Breast epithelium (tissue), 4 donors: ENCODE results near the gene FAM9B. TPM values are rescaled to one million over a fixed set of nuclear protein-coding genes. Genes with fewer than 3 reads are reported as not detected.

Experiments
- DNase-seq, 2 donors: peaks; one replicate each; pipeline ENCODE4 v3.0.0-alpha.2; 2019; ENCODE audit warnings: low spot score in 2 of 2
- H3K27ac ChIP-seq, 2 donors: fragments of 200-600 bp; sonication (generic) in 1 of 2; one replicate each; pipeline ENCODE4 v1.5.1; 2016 to 2019; ENCODE audit warnings: mild to moderate bottlenecking in 1 of 2
- H3K27me3 ChIP-seq, 2 donors: fragments of 200-600 bp; sonication (generic) in 1 of 2; one replicate each; pipeline versions ENCODE4 v1.5.1 to v1.6.0; 2017 to 2019; ENCODE audit warnings: control low read depth in 1 of 2, mild to moderate bottlenecking in 1 of 2
- H3K36me3 ChIP-seq: fragments of 200-600 bp; one replicate; pipeline ENCODE4 v1.5.1; 2019
- H3K4me1 ChIP-seq, 2 donors: fragments of 200-600 bp; sonication (generic); one replicate each; pipeline ENCODE4 v1.5.1; 2016 to 2019; ENCODE audit warnings: control low read depth in 1 of 2
- H3K4me3 ChIP-seq, 3 donors: fragments of 200-600 bp; sonication (generic); 1 replicate in 2 of 3; 2 replicates in 1 of 3; pipeline ENCODE4 v1.5.1; 2016 to 2019; ENCODE audit warnings: mild to moderate bottlenecking in 3 of 3, moderate library complexity in 2 of 3
- H3K9me3 ChIP-seq, 2 donors: fragments of 200-600 bp; sonication (generic) in 1 of 2; one replicate each; pipeline ENCODE4 v1.5.1; 2016 to 2019; ENCODE audit warnings: control low read depth in 1 of 2
- CTCF ChIP-seq, 3 donors: fragments of 450-650 bp; IDR thresholded peaks; one replicate each; pipeline ENCODE4 v1.5.1; 2016 to 2017; ENCODE audit warnings: antibody characterized with exemption in 3 of 3, mild to moderate bottlenecking in 3 of 3, moderate library complexity in 3 of 3
- POLR2A ChIP-seq: fragments of 450-650 bp; IDR thresholded peaks from one replicate; pipeline ENCODE4 v1.6.1; 2016; ENCODE audit warnings: antibody characterized with exemption, mild to moderate bottlenecking, moderate library complexity
- POLR2AphosphoS5 ChIP-seq, 3 donors: sonication (generic); formaldehyde crosslinking; IDR thresholded peaks; one replicate each; pipeline ENCODE4 v1.6.1; 2017; ENCODE audit warnings: antibody characterized with exemption in 3 of 3
- intact Hi-C: fragments of 100-400 bp; cut with DNase I; formaldehyde crosslinking; loops from one replicate; pipeline ENCODE4 v1.15.1; 2023; ENCODE audit warnings: low total_unique reads
- total RNA-seq, 3 donors: library from RNA; depleted of rRNA; stranded (reverse); fragments of >200 nt; gene quantifications; one replicate each; pipeline ENCODE4 v1.1.0, GENCODE V29; 2016

The FAM9B gene
- total RNA-seq, 3 donors from 2014 or later: not detected

GRCh38 chrX:9069573-9069972, 35.6 kb upstream of the FAM9B start:
- no peak for DNase-seq
- intact Hi-C loops: no loop called here
- H3K27me3 ChIP-seq: peaks cover 0 to 9% of the 10 kb centered on the region in 2 donors

DNA sequence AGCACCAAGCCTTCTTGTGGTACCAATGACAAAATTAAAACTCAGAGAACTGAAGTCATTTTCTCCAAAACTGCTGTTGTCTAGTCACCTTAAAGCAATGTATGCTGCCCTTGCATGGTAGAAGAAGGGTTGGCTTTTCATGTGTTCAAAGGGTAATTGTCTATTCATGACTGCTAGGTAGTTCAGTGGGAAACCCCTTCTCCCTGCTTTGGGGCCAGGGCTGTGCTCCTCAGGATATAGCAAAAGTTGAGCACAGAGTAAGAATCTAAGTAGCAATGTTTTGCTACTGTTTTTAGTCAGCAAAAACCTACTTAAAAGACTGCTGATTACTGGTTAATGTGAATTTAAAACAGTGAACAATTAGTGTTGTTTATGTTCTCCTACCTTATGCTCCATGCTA, 30.8 kb upstream of the FAM9B start:
- no peaks in the 10 kb centered on the region for H3K36me3 ChIP-seq
- intact Hi-C loops: no loop called here
- DNase-seq: no peak
- TF ChIP-seq POLR2A (no peak), CTCF (IDR thresholded peaks at IDR 0.05) (no peak), POLR2AphosphoS5 (IDR thresholded peaks at IDR 0.05) (no peak)
- no peak overlapping the region for H3K4me3 ChIP-seq
- H3K27me3 ChIP-seq: peaks cover 0 to 13% of the 10 kb centered on the region in 2 donors
- no peaks in the 10 kb centered on the region for H3K4me1 ChIP-seq
- no peak overlapping the region for H3K27ac ChIP-seq
- no peaks in the 10 kb centered on the region for H3K9me3 ChIP-seq

More at GRCh38 chrX:9069573-9069972, 35.6 kb upstream of the FAM9B start:
- Histone ChIP-seq H3K9me3 (no peaks in the 10 kb centered on the region), H3K4me1 (no peaks in the 10 kb centered on the region), H3K4me3 (no peak overlapping the region), H3K27ac (no peak overlapping the region), H3K36me3 (no peaks in the 10 kb centered on the region)
- no peak for TF ChIP-seq CTCF (IDR thresholded peaks at IDR 0.05)
- TF ChIP-seq POLR2AphosphoS5 (IDR thresholded peaks at IDR 0.05): no peak
- TF ChIP-seq POLR2A: no peak

GRCh38 chrX:9062641-9063040, 28.7 kb upstream of the FAM9B start:
- Histone ChIP-seq H3K9me3 (no peaks in the 10 kb centered on the region), H3K4me3 (no peak overlapping the region), H3K36me3 (no peaks in the 10 kb centered on the region), H3K4me1 (no peaks in the 10 kb centered on the region), H3K27me3 (peaks cover 0 to 14% of the 10 kb centered on the region in 2 donors), H3K27ac (no peak overlapping the region)
- TF ChIP-seq POLR2AphosphoS5 (IDR thresholded peaks at IDR 0.05) (no peak), POLR2A (no peak), CTCF (IDR thresholded peaks at IDR 0.05) (no peak)
- intact Hi-C loops: no loop called here
- DNase-seq: no peak

GRCh38 chrX:9055354-9055753, 21.4 kb upstream of the FAM9B start:
- Histone ChIP-seq H3K27ac (no peak overlapping the region), H3K4me1 (no peaks in the 10 kb centered on the region), H3K4me3 (no peak overlapping the region), H3K9me3 (no peaks in the 10 kb centered on the region), H3K36me3 (no peaks in the 10 kb centered on the region), H3K27me3 (peaks cover 0 to 13% of the 10 kb centered on the region in 2 donors)
- intact Hi-C loops: loop anchor here (5.0 kb wide), 1 partner anchor 267 kb away; no protein-coding TSS in a partner anchor
- no peak for TF ChIP-seq POLR2AphosphoS5 (IDR thresholded peaks at IDR 0.05)
- no peak for DNase-seq

DNA sequence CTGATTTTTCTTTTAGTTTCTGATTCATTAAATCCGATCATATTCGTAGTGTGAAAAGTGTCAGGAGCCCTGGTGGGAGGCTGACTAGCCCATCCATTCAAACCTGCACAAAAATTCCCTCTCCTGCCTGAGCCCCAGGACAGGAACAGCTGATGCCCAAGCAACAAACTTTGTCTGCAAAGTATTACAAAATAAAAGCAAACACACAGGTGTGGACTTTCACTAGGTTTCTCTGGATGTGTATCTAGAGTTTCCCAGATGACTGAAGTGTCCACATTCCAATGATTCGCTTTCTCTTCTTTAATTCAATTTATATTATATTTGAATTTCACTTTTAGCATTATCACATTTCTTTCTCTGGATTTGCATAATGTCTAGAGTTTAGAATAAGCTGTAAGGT, 18.2 kb upstream of the FAM9B start:
- DNase-seq: no peak
- Histone ChIP-seq H3K9me3 (no peaks in the 10 kb centered on the region), H3K36me3 (no peaks in the 10 kb centered on the region), H3K27ac (no peak overlapping the region), H3K27me3 (peaks cover 0 to 9% of the 10 kb centered on the region in 2 donors), H3K4me1 (no peaks in the 10 kb centered on the region), H3K4me3 (no peak overlapping the region)
- TF ChIP-seq POLR2AphosphoS5 (IDR thresholded peaks at IDR 0.05) (no peak), POLR2A (no peak), CTCF (IDR thresholded peaks at IDR 0.05) (no peak)
- intact Hi-C loops: no loop called here

GRCh38 chrX:9050331-9050730, 16.4 kb upstream of the FAM9B start:
- intact Hi-C loops: no loop called here
- Histone ChIP-seq H3K27ac (no peak overlapping the region), H3K4me1 (no peaks in the 10 kb centered on the region), H3K27me3 (peaks cover 0 to 5% of the 10 kb centered on the region in 2 donors), H3K9me3 (no peaks in the 10 kb centered on the region), H3K4me3 (no peak overlapping the region), H3K36me3 (no peaks in the 10 kb centered on the region)
- TF ChIP-seq POLR2AphosphoS5 (IDR thresholded peaks at IDR 0.05) (no peak), POLR2A (no peak), CTCF (IDR thresholded peaks at IDR 0.05) (no peak)
- DNase-seq: no peak
